ENCODE measurements around the gene GPR158. TPM values are rescaled to one million over a fixed set of nuclear protein-coding genes. Genes with fewer than 3 reads are reported as not detected.
"Not testable (repeated sequence)": the region's sequence is repeated elsewhere in the genome, so short reads cannot be mapped to it uniquely, and the experiment has no call there.

The GPR158 gene
- total RNA-seq, 1 donor from 2014 or later = under 0.01 TPM

DNA sequence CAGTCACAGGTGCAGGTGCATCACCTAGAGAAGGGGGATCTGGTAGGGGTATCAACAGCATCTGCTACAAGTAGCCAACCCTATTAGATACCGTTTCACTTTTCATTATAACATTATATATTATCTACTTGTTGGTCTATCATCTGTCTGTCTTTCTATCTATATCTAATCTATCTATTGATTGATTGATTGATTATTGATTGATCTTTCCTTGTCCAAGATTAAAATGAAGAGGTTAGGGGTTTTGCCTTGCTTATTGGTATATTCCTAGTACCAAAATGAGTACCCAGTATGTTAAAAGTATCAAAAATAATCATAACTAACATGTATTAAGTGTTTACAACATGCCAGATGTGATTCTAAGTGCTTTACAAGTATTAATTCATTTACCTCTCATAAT is 121.5 kb downstream of the GPR158 start:
- no peak for DNase-seq (ENCODE audit: low read depth, low spot score)

DNA sequence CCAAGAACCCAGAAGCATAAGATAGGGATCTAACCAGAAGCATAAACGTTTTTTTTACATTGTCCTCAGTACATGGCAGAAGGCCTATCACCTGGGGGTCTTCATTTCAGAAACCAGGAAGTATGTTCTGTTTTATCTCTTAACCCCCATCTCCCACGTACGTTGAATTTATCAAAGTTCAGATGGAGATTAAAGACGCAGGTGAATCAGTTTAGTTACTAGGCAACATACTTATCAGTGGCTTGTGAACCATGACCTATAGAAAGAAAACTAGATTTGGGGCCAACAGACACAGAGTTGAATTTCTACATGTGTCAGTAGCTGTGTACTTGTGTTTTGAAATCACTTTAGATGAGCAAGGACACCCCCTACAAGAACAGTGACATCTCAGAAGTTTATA is 122.7 kb downstream of the GPR158 start:
- no peak for DNase-seq (ENCODE audit: low read depth, low spot score)

DNA sequence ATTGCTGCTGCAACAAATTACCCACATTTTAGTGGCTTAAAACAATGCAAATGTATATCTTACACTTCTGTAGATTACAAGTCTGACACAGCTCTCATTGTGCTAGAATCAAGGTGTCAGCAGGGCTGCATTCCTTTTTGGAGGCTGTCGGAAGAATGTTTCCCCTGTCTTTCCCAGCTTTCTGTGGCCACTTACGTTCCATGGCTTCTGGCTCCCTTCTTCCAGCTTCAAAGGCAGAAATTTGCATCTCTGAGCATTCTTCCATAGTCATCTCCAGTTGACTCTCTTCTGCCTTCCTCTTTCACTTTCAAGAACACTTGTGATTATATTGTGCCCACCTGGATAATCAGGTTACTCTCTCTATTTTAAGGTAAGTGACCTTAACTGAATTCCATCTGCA is 125.3 kb downstream of the GPR158 start:
- DNase-seq (ENCODE audit: low read depth, low spot score) = no peak

DNA sequence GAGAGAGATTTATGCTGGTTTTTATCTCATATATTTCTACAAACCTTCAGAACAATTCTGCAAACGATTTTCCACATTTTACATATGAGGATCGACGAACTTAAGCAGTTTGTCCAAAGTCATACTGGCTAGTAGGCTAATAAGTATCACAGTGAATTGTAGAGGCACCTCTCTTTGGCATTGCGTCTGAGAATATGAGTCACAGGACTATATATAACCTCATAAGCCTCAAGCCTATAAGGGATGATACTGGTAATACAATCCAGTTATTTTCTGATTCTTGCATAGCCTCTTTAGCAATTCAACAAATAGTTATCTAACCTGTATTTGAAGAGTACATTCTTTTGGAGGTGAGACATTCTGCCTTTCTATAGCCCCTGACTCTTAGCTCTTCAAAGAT is 129.8 kb downstream of the GPR158 start:
- DNase-seq (ENCODE audit: low read depth, low spot score) = no peak

DNA sequence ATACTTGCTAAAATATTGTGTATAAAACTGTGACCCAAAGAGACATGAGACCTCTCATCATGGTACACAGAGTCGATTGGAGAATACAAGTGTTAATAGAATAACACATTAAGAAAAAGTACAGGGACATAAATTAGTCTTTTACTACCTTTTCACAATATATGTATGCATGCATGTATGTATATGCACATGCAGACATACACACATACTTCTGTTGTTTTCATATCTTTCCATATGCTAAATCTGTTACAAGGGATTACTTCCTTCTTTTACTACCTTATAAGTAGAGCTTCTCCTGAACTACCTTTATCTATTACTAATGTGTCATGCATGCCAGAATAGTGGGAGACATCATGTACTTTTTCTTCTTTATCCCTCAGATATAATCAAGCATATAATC is 131.6 kb downstream of the GPR158 start:
- DNase-seq (ENCODE audit: low read depth, low spot score) = no peak

DNA sequence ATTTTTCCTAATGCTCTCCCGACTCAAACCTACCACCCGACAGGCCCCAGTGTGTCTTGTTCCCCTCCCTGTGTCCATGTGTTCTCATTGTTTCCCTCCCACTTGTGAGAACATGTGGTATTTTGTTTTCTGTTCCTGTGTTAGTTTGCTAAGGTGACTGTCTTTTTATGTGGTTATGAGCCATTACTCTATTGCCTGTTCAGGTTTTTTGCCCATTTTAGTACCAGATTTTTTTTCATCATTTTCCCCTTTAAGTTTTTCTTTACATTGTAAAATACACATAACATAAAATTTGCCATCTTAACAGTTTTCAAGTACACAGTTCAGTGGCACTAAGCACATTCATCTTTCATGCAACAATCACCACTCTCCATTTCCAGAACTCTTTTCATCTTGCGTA is 133.5 kb downstream of the GPR158 start:
- DNase-seq (ENCODE audit: low read depth, low spot score) = no peak

DNA sequence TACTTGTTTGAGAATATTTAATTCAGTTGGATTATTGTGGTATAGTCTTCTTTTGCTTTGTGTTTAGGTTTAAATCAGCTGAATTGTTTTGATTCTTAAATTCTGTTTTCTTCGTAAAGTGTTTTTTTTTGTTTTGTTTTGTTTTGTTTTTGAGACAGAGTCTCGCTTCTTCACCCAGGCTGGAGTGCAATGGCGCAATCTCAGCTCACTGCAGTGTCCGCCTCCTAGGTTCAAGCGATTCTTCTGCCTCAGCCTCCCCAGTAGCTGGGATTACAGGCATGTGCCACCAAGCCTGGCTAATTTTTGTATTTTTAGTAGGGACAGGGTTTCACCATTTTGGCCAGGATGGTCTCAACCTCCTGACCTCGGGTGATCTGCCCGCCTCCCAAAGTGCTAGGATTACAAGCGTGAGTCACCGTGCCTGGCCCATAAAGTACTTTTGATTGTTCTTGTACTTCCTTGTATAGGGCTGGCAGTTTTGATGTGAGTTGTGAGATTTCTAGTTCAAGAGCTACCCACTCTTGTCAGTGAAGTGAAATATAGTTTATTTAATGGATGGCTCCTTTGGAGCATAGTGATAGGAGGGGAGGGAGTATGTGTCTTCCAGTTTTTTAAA is 142.9 kb downstream of the GPR158 start:
- DNase-seq (ENCODE audit: low read depth, low spot score) = not testable (repeated sequence)

DNA sequence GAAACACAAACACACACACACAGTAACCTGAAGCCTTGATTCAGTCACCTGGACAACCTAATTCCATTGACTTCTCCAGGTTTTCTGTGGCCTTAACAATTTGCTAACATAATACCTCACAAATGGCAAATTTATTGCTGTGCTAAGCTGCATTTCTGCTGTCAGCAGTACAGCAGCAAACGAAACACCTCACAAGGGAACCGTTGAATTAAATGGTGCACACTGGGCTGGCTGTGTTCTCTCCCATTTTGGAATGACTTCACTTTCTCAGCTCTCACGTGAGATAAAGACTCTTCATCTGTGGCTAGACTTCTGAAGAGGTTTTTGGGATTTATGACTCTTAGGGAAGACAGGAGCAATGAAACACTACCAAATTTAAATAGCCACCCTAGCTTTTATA is 152.5 kb downstream of the GPR158 start:
- no peak for DNase-seq (ENCODE audit: low read depth, low spot score)

DNA sequence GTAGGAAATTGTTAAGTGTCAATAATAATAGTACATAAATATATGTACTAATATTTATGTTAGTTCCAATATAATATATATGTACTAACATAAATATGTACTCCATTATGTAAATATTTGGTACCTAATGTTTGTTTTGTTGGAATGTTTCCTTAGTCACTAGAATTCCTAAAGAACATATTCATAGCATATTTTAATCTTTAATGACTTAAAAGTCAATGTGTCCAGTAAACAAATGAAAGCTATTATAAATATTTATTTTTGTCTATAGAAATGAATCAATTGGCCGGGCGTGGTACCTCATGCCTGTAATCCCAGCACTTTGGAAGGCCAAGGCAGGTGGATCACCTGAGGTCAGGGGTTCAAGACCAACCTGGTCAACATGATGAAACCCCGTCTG is 153.6 kb downstream of the GPR158 start:
- DNase-seq (ENCODE audit: low read depth, low spot score) = no peak

DNA sequence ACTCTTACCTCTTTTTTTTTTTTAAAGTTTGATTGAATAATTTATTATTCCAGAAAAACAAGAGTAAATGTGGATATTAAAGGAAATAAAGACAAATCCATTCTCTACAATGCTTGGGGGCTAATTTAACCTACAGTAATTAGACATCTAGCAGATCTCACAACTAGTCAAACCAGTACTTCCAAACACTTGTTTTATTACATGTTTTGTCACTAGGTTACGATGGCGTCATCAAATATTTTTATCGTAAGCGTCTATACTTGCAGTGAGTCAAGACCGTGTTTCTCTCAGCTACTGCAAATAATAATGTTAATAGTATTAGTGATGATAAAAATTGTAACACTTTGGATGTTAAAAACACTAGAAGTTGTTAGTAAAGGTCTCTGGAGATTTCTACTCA is 154.8 kb downstream of the GPR158 start:
- not testable (repeated sequence) for DNase-seq (ENCODE audit: low read depth, low spot score)

DNA sequence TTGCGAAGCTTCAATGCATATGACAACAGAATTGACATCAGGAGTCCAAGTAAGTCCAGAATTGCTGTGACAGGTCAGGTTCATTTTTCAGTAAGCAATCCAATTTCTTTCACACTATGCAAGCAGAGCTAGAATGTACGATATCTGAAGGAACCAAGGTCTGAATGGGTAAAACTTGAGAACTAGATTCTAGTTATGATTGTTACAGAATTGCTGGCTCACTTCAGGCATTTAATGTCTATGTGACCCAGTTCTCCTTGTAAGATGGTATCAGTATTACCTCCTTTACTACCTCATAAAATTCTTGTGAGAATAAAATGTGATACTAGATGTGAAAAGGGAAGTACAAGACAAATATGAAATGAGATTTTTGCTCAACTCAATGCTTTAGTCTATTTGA is 159.6 kb downstream of the GPR158 start:
- no peak for DNase-seq (ENCODE audit: low read depth, low spot score)

DNA sequence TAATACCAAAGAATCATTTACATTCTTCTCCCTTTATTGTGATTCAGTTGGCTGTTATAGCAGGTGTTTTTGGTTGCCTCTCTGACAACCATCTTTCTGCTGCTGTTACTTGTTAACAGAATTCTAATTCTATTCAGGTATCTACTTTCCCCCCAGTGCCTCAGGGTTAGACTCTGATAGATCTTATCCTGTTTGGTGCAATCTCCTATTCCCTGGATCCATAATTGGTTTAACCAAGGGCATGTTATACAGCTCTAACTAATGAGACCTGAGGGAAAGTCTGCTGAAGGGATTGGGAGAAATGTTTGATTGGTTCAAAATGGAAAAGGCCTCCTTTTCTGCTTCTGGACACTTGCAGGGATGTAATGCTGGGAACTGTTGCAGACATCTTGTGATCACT is 161.5 kb downstream of the GPR158 start:
- DNase-seq (ENCODE audit: low read depth, low spot score) = no peak

DNA sequence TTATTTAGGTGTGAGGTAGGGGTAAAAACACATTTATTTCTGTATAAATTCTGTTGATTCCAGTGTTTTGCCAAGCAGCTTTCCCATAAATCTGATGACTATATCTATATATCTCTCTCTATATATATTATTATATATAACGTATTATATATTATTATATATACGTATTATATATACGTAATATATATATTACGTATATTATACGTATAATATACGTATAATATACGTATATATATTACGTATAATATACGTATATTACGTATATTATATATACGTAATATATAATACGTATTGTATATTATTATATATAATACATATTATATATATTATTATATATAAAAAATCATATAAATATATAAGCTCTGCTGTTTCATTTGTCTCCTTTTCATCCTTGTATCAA is 163.5 kb downstream of the GPR158 start:
- no peak for DNase-seq (ENCODE audit: low read depth, low spot score)

DNA sequence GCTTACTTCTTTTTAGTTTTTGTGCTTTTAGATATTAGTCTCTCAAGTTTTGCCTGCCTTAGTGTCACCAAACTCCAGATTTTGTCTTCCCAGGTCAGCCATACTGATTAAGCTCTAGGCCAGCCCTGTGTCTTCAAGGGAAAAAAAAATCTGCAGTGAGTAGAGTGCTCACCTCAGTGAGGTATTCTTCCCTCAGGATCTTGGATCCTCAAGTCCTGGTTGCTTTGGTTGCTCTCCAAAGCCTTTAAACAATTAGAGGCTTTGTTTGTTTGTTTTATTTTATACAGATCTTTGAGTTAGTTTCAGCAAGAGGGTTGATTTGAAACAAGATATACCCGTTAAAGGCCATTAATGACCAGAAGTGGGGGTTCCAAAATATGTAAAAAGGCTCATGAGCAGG is 165.2 kb downstream of the GPR158 start:
- DNase-seq (ENCODE audit: low read depth, low spot score) = no peak

DNA sequence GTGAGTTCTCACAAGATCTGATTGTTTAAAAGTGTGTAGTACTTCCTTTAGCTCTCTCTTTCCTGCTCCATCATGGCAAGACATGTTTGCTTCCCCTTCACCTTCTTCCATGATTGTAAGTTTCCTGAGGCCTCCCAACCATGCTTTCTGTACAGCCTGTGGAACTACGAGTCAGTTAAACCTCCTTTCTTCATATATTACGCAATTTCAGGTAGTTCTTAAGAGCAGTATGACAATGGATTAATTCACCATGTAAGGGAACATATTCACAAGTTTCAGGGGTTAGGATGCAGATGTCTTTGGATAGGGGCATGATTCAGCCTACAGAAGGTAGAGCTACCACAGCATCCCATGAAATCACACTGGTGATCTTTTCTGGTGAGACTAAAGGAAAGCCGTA is 174.7 kb downstream of the GPR158 start:
- no peak for DNase-seq (ENCODE audit: low read depth, low spot score)

DNA sequence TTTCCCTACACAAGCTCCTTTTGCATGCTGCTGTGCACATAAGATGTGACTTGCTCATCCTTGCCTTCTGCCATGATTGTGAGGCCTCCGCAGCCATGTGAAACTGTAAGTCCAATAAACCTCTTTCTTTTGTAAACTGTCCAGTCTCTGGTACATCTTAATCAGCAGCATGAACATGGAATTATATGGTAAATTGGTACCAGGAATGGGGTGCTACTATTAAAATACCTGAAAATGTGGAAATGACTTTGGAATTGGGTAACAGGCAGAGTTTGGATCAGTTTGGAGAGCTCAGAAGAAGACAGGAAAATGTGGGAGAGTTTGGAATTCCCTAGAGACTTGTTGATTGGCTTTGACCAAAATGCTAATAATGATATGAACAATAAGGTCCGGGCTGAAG is 181.8 kb downstream of the GPR158 start:
- DNase-seq (ENCODE audit: low read depth, low spot score) = no peak

DNA sequence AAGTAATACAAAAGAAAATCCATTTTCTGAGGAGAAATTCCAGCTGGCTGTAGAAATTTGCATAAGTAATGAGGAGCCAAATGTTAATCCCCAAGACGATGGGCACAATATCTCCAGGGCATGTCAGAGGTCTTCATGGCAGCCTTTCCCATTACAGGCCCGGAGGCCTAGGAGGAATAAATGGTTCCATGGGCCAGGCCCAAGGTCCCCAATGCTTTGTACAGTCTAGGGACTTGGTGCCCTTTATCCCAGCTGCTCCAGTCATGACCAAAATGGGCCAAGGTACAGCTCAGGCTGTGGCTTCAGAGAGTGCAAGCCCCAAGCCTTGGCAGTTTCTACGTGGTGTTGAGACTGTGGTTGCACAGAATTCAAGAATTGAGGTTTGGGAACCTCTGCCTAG is 182.5 kb downstream of the GPR158 start:
- no peak for DNase-seq (ENCODE audit: low read depth, low spot score)

DNA sequence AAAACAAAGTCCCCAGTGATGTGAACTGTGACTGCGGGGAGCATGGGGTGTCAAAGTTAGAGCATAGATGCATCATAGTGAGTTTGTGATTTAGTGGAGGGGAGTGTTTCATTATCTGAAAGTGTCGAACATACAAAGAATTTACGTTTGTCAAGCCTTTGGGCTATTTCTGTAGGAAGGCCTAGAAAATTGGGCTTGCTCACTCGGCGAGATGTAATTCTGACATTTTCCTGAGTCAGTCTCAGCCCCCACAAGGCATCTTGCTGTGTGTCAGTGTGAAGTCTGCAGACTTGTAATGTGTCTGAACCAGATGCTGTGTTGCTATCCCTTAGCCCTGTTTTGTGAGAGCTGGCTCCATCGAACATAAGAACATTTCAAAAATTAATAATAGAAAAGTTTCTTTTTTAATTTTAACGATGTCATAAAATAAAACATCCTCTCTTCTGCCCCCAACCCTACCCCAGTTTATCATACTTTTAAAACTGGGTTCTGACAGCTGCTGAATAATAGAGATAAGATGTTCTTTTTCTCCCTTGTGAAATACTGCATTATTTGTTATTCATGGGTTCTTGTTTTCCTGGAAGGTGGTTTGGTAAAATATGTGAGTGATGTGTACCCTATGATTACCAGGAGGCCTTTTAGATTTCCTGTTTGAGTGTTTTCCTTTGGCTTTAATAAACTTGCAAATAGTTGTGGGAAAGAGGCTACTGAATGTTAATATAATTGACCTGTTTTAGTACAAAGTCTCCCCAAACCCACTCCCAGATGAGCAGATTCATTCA is 207.4 kb downstream of the GPR158 start:
- DNase-seq (ENCODE audit: low read depth, low spot score) = no peak

DNA sequence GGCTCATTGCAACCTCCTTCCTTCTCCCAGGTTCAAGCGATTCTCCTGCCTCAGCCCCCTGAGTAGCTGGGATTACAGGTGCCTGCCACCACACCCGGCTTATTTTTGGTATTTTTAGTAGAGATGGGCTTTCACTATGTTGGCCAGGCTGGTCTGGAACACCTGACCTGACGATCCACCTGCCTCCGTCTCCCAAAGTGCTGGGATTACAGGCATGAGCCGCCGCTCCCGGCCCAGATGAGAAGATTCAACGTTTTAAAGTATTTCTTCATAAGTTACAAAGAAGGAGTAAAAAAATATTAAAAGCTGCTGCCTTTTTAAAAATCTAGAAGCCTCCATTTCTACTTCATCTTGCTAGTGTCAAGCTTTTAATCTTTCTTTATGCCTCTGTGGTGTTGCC is 208.1 kb downstream of the GPR158 start:
- DNase-seq (ENCODE audit: low read depth, low spot score) = not testable (repeated sequence)

DNA sequence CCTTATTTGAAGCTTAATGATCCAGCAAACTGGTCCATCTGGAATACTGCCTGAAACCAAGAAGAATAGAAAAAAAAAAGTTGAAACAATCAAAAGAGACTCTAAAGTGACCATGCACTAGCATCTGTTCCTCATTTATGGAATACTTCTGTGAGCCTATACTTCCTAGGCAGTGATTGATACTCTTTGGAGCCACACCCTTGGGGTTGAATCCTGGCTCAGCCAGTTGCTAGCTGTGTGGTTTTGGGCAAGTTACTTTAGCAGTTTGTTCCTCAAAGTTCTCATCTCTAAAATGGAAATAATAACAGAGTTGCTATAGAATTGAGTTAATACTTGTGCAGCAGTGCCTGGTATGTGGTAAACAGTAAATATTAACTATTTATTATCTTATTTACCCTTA is 208.9 kb downstream of the GPR158 start:
- no peak for DNase-seq (ENCODE audit: low read depth, low spot score)

DNA sequence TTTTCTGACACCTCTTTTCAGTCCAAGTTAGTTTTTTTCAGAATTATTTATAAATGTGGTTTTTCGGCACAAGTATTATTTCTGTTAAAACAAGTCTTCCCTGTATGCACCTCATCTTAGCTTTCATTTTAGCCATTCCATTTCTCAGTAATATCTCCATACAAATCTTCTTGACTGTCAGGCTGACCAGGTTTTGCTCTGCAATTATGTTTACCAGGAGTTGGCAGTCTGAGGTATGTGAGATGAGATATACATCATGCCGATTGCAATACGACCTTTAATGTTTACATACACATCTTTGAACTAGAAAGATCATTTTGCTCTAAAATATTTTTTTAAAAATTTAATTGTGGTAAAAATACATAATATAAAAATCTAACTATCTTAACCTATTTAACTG is 209.8 kb downstream of the GPR158 start:
- DNase-seq (ENCODE audit: low read depth, low spot score) = no peak

DNA sequence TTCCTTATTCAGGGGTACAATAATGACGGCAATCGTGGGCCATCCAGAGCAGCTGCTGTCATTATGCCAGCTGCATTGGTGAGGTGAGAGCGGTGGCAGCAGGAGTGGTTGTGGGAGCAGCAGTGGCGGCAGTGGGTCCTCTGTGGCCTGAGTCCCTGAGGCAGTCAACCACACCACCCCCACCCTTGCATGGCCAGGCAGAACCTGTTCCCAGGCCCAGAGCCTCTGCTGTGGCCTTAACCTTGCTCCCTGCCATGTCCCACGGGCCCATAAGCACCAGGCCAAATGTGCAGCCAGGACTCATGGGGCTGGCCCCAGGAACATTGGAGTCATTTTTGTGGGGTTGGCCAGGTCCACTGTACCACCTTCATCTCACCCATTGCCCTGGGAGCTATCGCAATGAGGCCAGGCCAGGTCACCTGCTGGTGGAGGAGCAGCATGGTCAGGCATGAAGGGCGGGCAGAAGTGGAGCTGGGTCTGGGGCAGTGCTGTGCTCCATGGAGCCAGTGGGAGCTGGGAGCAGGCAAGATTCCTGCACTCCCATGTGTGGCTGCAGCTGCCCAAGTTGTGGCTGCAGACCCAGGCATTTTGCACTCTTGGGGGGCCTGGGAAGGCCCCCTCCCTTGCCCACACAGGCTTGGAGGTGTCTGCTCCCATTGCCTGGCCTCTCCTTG is 213.5 kb downstream of the GPR158 start:
- DNase-seq (ENCODE audit: low read depth, low spot score) = no peak

DNA sequence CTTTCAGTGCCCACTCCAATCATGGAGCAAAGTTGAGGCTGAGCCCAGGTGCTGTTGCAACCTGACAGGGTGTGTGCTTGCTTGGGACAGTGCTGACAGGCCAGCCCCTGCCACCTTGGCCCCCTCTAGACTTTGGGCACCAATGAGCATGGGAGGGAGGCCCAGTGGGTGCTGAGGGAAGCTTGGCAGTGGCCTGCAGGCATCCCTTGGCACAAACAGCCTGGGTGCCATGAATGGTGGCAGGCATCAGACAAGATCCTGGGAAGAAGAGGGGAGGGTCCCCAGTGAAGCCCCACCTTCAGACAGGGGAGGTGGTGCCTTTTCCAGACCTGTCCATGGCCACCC is 214.0 kb downstream of the GPR158 start:
- no peak for DNase-seq (ENCODE audit: low read depth, low spot score)
